Measurements from ENCODE around the gene PA2G4. TPM values are rescaled to one million over a fixed set of nuclear protein-coding genes. Genes with fewer than 3 reads are reported as not detected.

The PA2G4 gene
- total and polyA plus RNA-seq, 2 experiments from 2014 or later, result 132 to 235 TPM

GRCh38 chr12:56078427-56078826 lies 25.9 kb upstream of the PA2G4 start:
- Histone ChIP-seq H3K4me3 (no peak overlapping the region), H3K27me3 (no peaks in the 10 kb centered on the region), H3K36me3 (no peaks in the 10 kb centered on the region), H3K4me1 (ENCODE audit: low read depth) (peaks cover 22% of the 10 kb centered on the region), H3K27ac (no peak overlapping the region), H3K9me3 (ENCODE audit: low read depth) (no peaks in the 10 kb centered on the region)
- no peak for DNase-seq (ENCODE audit: low read depth in 1 of 2, low spot score in 1 of 2)
- TF ChIP-seq, protein P1, sequence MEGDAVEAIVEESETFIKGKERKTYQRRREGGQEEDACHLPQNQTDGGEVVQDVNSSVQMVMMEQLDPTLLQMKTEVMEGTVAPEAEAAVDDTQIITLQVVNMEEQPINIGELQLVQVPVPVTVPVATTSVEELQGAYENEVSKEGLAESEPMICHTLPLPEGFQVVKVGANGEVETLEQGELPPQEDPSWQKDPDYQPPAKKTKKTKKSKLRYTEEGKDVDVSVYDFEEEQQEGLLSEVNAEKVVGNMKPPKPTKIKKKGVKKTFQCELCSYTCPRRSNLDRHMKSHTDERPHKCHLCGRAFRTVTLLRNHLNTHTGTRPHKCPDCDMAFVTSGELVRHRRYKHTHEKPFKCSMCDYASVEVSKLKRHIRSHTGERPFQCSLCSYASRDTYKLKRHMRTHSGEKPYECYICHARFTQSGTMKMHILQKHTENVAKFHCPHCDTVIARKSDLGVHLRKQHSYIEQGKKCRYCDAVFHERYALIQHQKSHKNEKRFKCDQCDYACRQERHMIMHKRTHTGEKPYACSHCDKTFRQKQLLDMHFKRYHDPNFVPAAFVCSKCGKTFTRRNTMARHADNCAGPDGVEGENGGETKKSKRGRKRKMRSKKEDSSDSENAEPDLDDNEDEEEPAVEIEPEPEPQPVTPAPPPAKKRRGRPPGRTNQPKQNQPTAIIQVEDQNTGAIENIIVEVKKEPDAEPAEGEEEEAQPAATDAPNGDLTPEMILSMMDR (IDR thresholded peaks at IDR 0.05; ENCODE audit: low read depth, low read length), result no peak

DNA sequence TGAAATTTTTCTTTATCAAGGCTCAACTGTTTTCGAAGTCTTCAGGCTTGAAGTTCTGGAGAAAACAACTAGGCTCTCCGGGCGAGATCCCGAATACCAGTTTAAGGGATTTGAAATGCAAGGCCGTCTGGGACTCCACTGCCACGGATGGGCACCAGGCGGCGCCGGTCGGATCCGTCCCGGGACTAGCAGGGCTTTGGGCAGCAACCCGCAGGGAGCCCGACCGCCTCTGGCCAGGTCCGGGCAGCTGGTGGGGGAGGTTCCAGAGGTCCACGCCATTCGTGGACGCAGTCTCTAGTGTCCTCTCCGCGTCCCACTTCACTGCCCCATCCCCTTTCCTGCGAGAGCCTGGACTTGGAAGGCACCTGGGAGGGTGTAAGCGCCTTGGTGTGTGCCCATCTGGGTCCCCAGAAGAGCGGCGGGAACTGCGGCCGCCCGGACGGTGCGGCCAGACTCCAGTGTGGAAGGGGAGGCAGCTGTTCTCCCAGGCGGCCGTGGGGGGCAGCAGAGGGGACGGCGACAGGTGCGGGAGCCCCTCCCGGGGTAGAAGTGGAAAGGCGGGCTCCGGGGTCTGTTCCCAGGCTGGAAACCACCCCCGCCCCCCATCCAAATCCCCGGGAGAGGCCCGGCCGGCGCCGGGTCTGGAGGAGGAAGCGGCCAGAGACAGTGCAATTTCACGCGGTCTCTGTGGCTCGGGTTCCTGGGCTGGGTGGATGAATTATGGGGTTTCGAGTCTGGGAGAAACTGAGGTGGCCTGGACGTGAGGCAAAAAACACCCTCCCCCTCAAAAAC lies 25.2 kb upstream of the PA2G4 start:
- Histone ChIP-seq H3K27ac (no peak overlapping the region), H3K4me3 (peak overlapping the region; percentile 43), H3K4me1 (ENCODE audit: low read depth) (peaks cover 22% of the 10 kb centered on the region), H3K9me3 (ENCODE audit: low read depth) (no peaks in the 10 kb centered on the region), H3K36me3 (no peaks in the 10 kb centered on the region), H3K27me3 (no peaks in the 10 kb centered on the region)
- TF ChIP-seq, protein P1 (IDR thresholded peaks at IDR 0.05; ENCODE audit: low read depth, low read length), result peak; percentile 74
- peak; percentile 86 to 88 for DNase-seq (ENCODE audit: low read depth in 1 of 2, low spot score in 1 of 2)

- peak within 1 kb of the TSS; percentile 43 for H3K4me3 ChIP-seq
- peaks cover 22% of the 10 kb centered on the region for H3K4me1 ChIP-seq (ENCODE audit: low read depth)
- peak within 1 kb of the TSS; percentile 63 for H3K27ac ChIP-seq
- H3K27me3 ChIP-seq, result no peaks in the 10 kb centered on the region
- H3K9me3 ChIP-seq (ENCODE audit: low read depth), result no peaks in the 10 kb centered on the region
- H3K36me3 ChIP-seq, result no peaks in the 10 kb centered on the region
- TF ChIP-seq, protein P1 (IDR thresholded peaks at IDR 0.05; ENCODE audit: low read depth, low read length), result no peak
- DNase-seq (ENCODE audit: low read depth in 1 of 2, low spot score in 1 of 2), result peak; percentile 81 to 82
Measured at GRCh38 chr12:56079723-56080555, 24.4 kb upstream of the PA2G4 start, which contains the start of gene ERBB3. Gene ERBB3 (plus strand): TSS chr12:56080165. CDS start chr12:56080301, 136 bp downstream.

DNA sequence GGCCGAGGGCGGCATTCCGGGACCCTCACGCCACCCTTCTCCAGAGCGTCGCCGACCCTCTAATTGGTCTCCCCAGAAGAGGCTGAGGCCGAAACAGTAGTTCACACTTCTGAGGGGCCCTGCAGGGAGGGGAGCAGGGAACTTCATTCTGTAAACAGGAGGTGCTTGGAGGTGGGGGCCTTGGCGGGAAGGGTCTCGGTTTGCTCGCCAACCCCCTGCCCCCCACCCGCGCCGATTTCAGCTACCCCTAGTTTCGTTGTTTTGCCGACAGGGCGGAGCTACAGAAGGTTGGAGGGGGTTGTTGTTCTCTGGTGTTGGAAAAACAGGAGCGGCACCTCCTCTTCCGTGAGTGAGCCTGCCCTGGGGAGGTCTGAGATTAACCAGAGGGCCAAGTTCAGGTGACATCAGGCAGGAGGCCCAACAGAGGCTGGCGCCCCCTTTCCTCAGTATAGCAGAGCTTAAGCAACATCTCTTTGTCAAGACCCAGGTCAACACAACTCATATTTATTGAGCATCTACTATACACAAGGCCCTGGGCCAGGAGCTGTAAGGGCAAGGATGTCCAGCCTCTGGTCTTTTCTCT lies 23.7 kb upstream of the PA2G4 start:
- DNase-seq (ENCODE audit: low read depth in 1 of 2, low spot score in 1 of 2), result peak in 1 of 2 donors; percentile 22
- peak overlapping the region; percentile 43 for H3K4me3 ChIP-seq
- no peaks in the 10 kb centered on the region for H3K9me3 ChIP-seq (ENCODE audit: low read depth)
- TF ChIP-seq, protein P1 (IDR thresholded peaks at IDR 0.05; ENCODE audit: low read depth, low read length), result no peak
- no peaks in the 10 kb centered on the region for H3K36me3 ChIP-seq
- H3K27ac ChIP-seq, result peak overlapping the region; percentile 63
- H3K27me3 ChIP-seq, result no peaks in the 10 kb centered on the region
- H3K4me1 ChIP-seq (ENCODE audit: low read depth), result peaks cover 22% of the 10 kb centered on the region
